ENCODE data around the gene FAM117A. TPM values are rescaled to one million over a fixed set of nuclear protein-coding genes. Genes with fewer than 3 reads are reported as not detected.

The FAM117A gene
- total and polyA plus RNA-seq, 2 of the 4 experiments (the other 2 are of a cell fraction) = 0.72 to 3.4 TPM

GRCh38 chr17:49670641-49671040 is 93.3 kb downstream of the FAM117A start:
- Histone ChIP-seq H4K8ac (ENCODE audit: low read depth in 2 of 2, low read length in 2 of 2) (no peak overlapping the region), H3K79me1 (ENCODE audit: low read depth in 1 of 2, low read length in 2 of 2) (peaks cover 22 to 53% of the 10 kb centered on the region in 2 experiments), H2BK20ac (ENCODE audit: low read depth, low read length) (no peak overlapping the region), H3K9me3 (ENCODE audit: control insufficient read depth, insufficient read depth, low read length) (no peaks in the 10 kb centered on the region), H3K9ac (ENCODE audit: low read depth, low read length) (no peak overlapping the region), H4K5ac (ENCODE audit: low read depth, low read length) (no peak overlapping the region), H4K91ac (ENCODE audit: insufficient read depth, low read depth, low read length) (no peak overlapping the region), H2BK15ac (ENCODE audit: low read depth, low read length) (no peak overlapping the region), H3K18ac (ENCODE audit: low read depth, low read length) (no peak overlapping the region), H3K27ac (ENCODE audit: insufficient read depth, low read length) (no peak overlapping the region), H3K36me3 (ENCODE audit: control insufficient read depth, insufficient read depth, low read length) (no peaks in the 10 kb centered on the region), H2AK5ac (ENCODE audit: low read depth, low read length) (no peak overlapping the region), H2BK120ac (ENCODE audit: low read depth, low read length) (no peak overlapping the region), H4K20me1 (ENCODE audit: insufficient read depth, low read length) (peaks cover 19% of the 10 kb centered on the region), H3K56ac (ENCODE audit: extremely low read depth, insufficient read depth, low read length) (no peak overlapping the region), H2AK9ac (replicated peaks; ENCODE audit: low read depth, low read length, poor library complexity) (no peak overlapping the region), H3K4me2 (ENCODE audit: low read depth, low read length) (no peak overlapping the region), H3K4me3 (ENCODE audit: insufficient read depth, low read depth, low read length) (no peak overlapping the region), H3K27me3 (ENCODE audit: control insufficient read depth, insufficient read depth, low read length) (no peaks in the 10 kb centered on the region), H3K23ac (ENCODE audit: low read depth, low read length) (no peak overlapping the region), H2AFZ (replicated peaks; ENCODE audit: low read length, poor library complexity) (no peak overlapping the region), H3K4me1 (ENCODE audit: control insufficient read depth, insufficient read depth, low read length) (no peaks in the 10 kb centered on the region), H3K4ac (ENCODE audit: low read depth, low read length) (no peak overlapping the region), H3K14ac (replicated peaks; ENCODE audit: low read depth, low read length) (no peak overlapping the region), H2BK5ac (ENCODE audit: low read depth, low read length, poor library complexity, severe bottlenecking) (no peak overlapping the region), H3K9me1 (ENCODE audit: insufficient read depth, low read length) (0 out of 2 replicates have a peak, but pooled peaks cover 1% of the 10 kb centered on the region)
- no peak for ATAC-seq (ENCODE audit: low read depth)
- no TSS peak for BruUV-seq (replicated peaks)
- DNase-seq = no peak
- ChIA-PET POLR2A (ENCODE audit: unreplicated experiment) (no interaction called here), CTCF (interaction anchor here (0.6 kb wide), 1 partner anchor 15 kb away, joined by 3 read pairs; no protein-coding TSS in a partner anchor)
- in situ Hi-C loops (cut with MboI; ENCODE audit: low sequenced_read_pairs) (no loop called here), intact Hi-C loops (cut with micrococcal nuclease) (no loop called here), dilution Hi-C loops (cut with HindIII; ENCODE audit: low sequenced_read_pairs, unreplicated experiment) (no loop called here)
- WGBS, 2 experiments (ENCODE audit: extremely low coverage in 2 of 2, insufficient read length in 1 of 2) = no CpG with 5 or more reads among the region's 4 CpGs
- no peak for TF ChIP-seq RFX5 (IDR thresholded peaks at IDR 0.05; ENCODE audit: low read depth, low read length)
- TF ChIP-seq SMC3 (IDR thresholded peaks at IDR 0.05; ENCODE audit: low read depth, low read length) = no peak
- TF ChIP-seq POLR2A (IDR thresholded peaks at IDR 0.05; ENCODE audit: low read depth, low read length) = no peak
- TF ChIP-seq CEBPB (IDR thresholded peaks at IDR 0.05; ENCODE audit: low read depth, low read length) = no peak
- TF ChIP-seq BHLHE40 (IDR thresholded peaks at IDR 0.05; ENCODE audit: low read depth, low read length) = no peak
- no peak for TF ChIP-seq MAFK (IDR thresholded peaks at IDR 0.05; ENCODE audit: low read depth, low read length)
- no peak for TF ChIP-seq CHD1 (IDR thresholded peaks at IDR 0.05; ENCODE audit: low read depth, low read length)
- no peak for TF ChIP-seq USF2 (IDR thresholded peaks at IDR 0.05; ENCODE audit: low read depth, low read length)
- no peak for TF ChIP-seq CTCF (conservative IDR thresholded peaks at IDR 0.05; ENCODE audit: low read depth, low read length)
- no peak for TF ChIP-seq NFE2L2 (IDR thresholded peaks at IDR 0.05; ENCODE audit: low read depth, low read length)
- TF ChIP-seq RCOR1 (IDR thresholded peaks at IDR 0.05; ENCODE audit: insufficient replicate concordance, low read length) = no peak
- no peak for TF ChIP-seq ELK1 (IDR thresholded peaks at IDR 0.05; ENCODE audit: borderline replicate concordance, low read depth, low read length)
- TF ChIP-seq MAZ (IDR thresholded peaks at IDR 0.05; ENCODE audit: borderline replicate concordance, low read depth, low read length) = no peak
- no peak for TF ChIP-seq FOS (IDR thresholded peaks at IDR 0.05; ENCODE audit: low read depth, low read length)
- TF ChIP-seq MXI1 (IDR thresholded peaks at IDR 0.05; ENCODE audit: borderline replicate concordance, low read depth, low read length) = no peak
- TF ChIP-seq RAD21 (IDR thresholded peaks at IDR 0.05; ENCODE audit: low read length) = no peak
